ENCODE results near the gene LEUTX.
"Not testable (repeated sequence)": the region's sequence is repeated elsewhere in the genome, so short reads cannot be mapped to it uniquely, and the experiment has no call there.

Gene LEUTX

GRCh38 chr19:39811064-39811463 lies 32.4 kb downstream of the LEUTX start:
- no peak for DNase-seq (ENCODE audit: low read depth)
- no peak for TF ChIP-seq CTCF (IDR thresholded peaks at IDR 0.05; ENCODE audit: control insufficient read depth, extremely low read depth, insufficient read depth)
- H3K4me3 ChIP-seq (ENCODE audit: low read depth, low read length) = no peak overlapping the region

GRCh38 chr19:39813264-39813993 lies 34.8 kb downstream of the LEUTX start:
- no peak for DNase-seq (ENCODE audit: low read depth)
- TF ChIP-seq CTCF (IDR thresholded peaks at IDR 0.05; ENCODE audit: control insufficient read depth, extremely low read depth, insufficient read depth) = no peak
- H3K4me3 ChIP-seq (ENCODE audit: low read depth, low read length) = no peak overlapping the region

- H3K4me3 ChIP-seq (ENCODE audit: low read depth, low read length) = not testable (repeated sequence)
Measured at GRCh38 chr19:39814111-39814510, 35.5 kb downstream of the LEUTX start.

GRCh38 chr19:39814595-39814994 lies 35.9 kb downstream of the LEUTX start:
- no peak for DNase-seq (ENCODE audit: low read depth)
- no peak overlapping the region for H3K4me3 ChIP-seq (ENCODE audit: low read depth, low read length)
- no peak for TF ChIP-seq CTCF (IDR thresholded peaks at IDR 0.05; ENCODE audit: control insufficient read depth, extremely low read depth, insufficient read depth)

More at GRCh38 chr19:39814111-39814510, 35.5 kb downstream of the LEUTX start:
- not testable (repeated sequence) for DNase-seq (ENCODE audit: low read depth)

GRCh38 chr19:39816287-39817048 lies 37.8 kb downstream of the LEUTX start:
- no peak overlapping the region for H3K4me3 ChIP-seq (ENCODE audit: low read depth, low read length)
- DNase-seq (ENCODE audit: low read depth) = no peak
- no peak for TF ChIP-seq CTCF (IDR thresholded peaks at IDR 0.05; ENCODE audit: control insufficient read depth, extremely low read depth, insufficient read depth)

GRCh38 chr19:39817888-39818561 lies 39.4 kb downstream of the LEUTX start:
- no peak for TF ChIP-seq CTCF (IDR thresholded peaks at IDR 0.05; ENCODE audit: control insufficient read depth, extremely low read depth, insufficient read depth)
- DNase-seq (ENCODE audit: low read depth) = no peak
- no peak overlapping the region for H3K4me3 ChIP-seq (ENCODE audit: low read depth, low read length)

- no peak overlapping the region for H3K4me3 ChIP-seq (ENCODE audit: low read depth, low read length)
- no peak for DNase-seq (ENCODE audit: low read depth)
- no peak for TF ChIP-seq CTCF (IDR thresholded peaks at IDR 0.05; ENCODE audit: control insufficient read depth, extremely low read depth, insufficient read depth)
Measured at GRCh38 chr19:39818626-39819097, 40.0 kb downstream of the LEUTX start.

Measured in LNCaP clone FGC (cell line).